Pulmonary artery endothelial cell (primary cell): ENCODE data around the gene PEX5L. TPM values are rescaled to one million over a fixed set of nuclear protein-coding genes. Genes with fewer than 3 reads are reported as not detected.

Source experiments
- DNase-seq: peaks from one replicate; pipeline ENCODE4 v3.0.0-alpha.2; 2011; ENCODE audit warnings: low read depth, low spot score
- total RNA-seq: library from RNA; depleted of rRNA; stranded (reverse); fragments of >200 nt; gene quantifications from 2 replicates; pipeline ENCODE4 v1.2.3, GENCODE V29; 2014

Gene PEX5L
- total RNA-seq, 1 donor from 2014 or later, result not detected

GRCh38 chr3:179897231-179897630 is 139.5 kb downstream of the PEX5L start:
- DNase-seq, result no peak

- no peak for DNase-seq
These were observed 140.2 kb downstream of the PEX5L start for GRCh38 chr3:179896507-179896906.

GRCh38 chr3:179895330-179895729 is 141.4 kb downstream of the PEX5L start:
- no peak for DNase-seq

- DNase-seq, result no peak
These were observed 149.3 kb downstream of the PEX5L start for GRCh38 chr3:179887295-179887943.

- DNase-seq, result no peak
These were observed 150.8 kb downstream of the PEX5L start for GRCh38 chr3:179885950-179886349.

GRCh38 chr3:179884136-179884535 is 152.6 kb downstream of the PEX5L start:
- no peak for DNase-seq

- DNase-seq, result no peak
These were observed 154.4 kb downstream of the PEX5L start for GRCh38 chr3:179882292-179882691.

- no peak for DNase-seq
These were observed 154.9 kb downstream of the PEX5L start for GRCh38 chr3:179881791-179882190.

GRCh38 chr3:179880868-179881267 is 155.9 kb downstream of the PEX5L start:
- no peak for DNase-seq

- DNase-seq, result no peak
These were observed 160.3 kb downstream of the PEX5L start for GRCh38 chr3:179876440-179876839.

GRCh38 chr3:179872842-179873241 is 163.9 kb downstream of the PEX5L start:
- DNase-seq, result no peak

GRCh38 chr3:179871782-179872181 is 165.0 kb downstream of the PEX5L start:
- no peak for DNase-seq

GRCh38 chr3:179868715-179869114 is 168.0 kb downstream of the PEX5L start:
- no peak for DNase-seq

GRCh38 chr3:179867961-179868360 is 168.8 kb downstream of the PEX5L start:
- DNase-seq, result no peak

- DNase-seq, result no peak
These were observed 170.8 kb downstream of the PEX5L start for GRCh38 chr3:179865861-179866505.

GRCh38 chr3:179861953-179862352 is 174.8 kb downstream of the PEX5L start:
- DNase-seq, result no peak

GRCh38 chr3:179861292-179861691 is 175.4 kb downstream of the PEX5L start:
- DNase-seq, result no peak

GRCh38 chr3:179860275-179861107 is 176.2 kb downstream of the PEX5L start:
- DNase-seq, result no peak

- no peak for DNase-seq
These were observed 183.6 kb downstream of the PEX5L start for GRCh38 chr3:179853176-179853575.

- no peak for DNase-seq
These were observed 184.4 kb downstream of the PEX5L start for GRCh38 chr3:179852142-179852905.

GRCh38 chr3:179848711-179849110 is 188.0 kb downstream of the PEX5L start:
- DNase-seq, result no peak

- no peak for DNase-seq
These were observed 194.7 kb downstream of the PEX5L start for GRCh38 chr3:179842061-179842460.
